Activated naive CD4-positive, alpha-beta T cell treated with anti-CD3 and anti-CD28 coated beads, Interleukin-2, amount 50 U/mL, for 16 hours (primary cell): Measurements from ENCODE around the gene WDFY4.

Experiments used
- DNase-seq: peaks from one replicate; pipeline ENCODE4 v3.0.0-alpha.2; 2020

Gene WDFY4

DNA sequence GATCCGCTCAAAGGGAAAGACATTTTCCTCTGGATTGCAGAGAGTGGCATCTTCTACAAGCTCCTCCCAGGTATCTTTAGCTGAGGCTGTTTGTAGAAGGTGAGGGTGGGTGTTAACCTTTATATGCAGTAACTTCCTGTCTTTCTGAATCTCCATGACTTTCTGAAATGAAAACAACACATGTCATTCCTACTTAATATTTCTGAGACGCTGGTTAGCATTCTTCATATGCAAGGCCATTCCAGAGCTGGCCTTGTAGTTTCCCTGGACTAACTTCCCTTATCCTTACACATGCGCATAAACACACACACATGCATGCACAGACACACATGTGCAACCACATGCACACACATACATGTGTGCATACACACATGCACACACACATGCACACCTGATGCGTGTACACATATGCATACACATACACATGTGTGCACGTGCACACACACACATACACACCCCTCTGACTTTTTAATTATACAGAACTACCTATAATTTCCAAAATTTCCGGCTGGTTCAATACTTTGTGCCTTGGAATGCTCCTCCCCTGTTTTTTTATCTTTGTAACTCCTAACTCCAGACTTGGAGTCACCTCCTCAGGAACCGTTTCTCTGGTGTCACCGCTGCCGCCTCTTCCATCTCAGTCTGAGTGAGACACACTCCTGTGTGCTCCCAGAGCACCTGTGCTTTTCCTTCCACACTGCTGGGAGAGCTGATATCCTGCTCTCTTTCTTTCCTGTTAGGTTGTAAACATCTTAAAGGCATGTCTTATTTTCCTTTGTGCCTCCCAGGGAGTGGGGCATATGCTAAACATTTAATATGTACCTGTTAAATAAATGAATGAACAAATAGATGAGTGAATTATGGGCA, 199.7 kb downstream of the WDFY4 start:
- no peak for DNase-seq

DNA sequence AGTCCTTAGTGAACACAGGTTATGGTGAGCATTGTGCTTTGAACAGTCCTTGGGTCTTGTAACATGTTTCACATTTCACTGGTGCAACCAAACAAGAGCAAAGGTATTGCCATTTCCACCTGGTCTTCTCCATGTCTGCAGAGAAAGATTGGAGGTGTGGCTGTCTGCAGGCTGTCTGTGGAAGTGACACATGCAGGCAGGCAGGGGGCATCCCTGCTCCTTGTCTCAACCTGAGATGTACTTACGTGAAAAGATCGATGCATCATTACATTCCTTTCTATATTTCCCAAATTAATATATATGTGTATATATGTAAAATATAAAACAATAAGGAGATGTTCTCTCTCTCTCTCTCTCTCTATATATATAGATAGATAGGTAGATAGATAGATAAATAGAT, 200.7 kb downstream of the WDFY4 start:
- DNase-seq, result no peak

GRCh38 chr10:48887982-48888381, 203.3 kb downstream of the WDFY4 start:
- DNase-seq, result no peak

DNA sequence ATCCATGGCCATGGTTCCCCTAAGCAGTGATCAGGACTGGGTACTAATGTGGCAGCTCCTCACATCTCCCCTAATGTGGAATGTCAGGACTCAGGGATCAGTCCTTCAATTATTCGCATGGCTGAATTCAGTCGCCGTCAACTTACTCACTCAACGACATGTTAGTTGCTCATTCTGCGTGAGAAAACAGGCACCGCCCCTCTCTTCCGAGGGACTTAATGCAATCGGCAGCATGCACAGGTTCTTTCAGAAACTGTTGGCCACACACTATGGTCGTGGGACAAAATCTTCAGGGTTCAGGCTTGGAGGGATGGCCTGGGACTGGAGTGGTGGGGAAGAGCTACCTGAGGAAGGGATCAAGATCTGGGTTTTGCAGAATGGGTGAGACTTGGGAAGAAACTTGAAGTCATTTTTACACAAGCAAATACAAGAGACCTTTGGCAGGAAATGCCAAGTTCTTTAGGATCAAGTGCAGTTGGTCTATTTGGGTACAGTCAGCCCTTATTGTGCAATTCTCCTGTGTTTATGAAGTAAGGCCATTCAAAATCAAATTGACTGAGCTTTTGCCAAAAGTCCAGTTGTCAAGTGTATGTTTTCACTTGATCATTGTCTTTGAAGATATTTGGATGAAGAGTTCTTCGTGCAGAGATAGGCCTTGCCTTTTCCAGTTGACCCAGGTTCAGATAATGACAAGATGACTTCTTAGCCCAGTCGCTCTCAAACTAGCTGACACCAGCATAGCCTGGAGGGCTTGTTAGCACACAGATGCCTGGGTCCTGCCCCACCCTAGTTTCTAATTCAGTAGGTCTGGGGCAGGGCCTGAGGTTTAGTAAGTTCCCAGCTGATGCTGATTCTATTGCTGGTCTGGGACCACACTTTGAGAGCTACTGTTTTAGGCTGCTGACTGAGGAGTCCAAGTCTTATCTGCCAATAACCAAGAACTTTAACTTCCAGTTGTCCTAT, 206.5 kb downstream of the WDFY4 start:
- DNase-seq, result no peak

DNA sequence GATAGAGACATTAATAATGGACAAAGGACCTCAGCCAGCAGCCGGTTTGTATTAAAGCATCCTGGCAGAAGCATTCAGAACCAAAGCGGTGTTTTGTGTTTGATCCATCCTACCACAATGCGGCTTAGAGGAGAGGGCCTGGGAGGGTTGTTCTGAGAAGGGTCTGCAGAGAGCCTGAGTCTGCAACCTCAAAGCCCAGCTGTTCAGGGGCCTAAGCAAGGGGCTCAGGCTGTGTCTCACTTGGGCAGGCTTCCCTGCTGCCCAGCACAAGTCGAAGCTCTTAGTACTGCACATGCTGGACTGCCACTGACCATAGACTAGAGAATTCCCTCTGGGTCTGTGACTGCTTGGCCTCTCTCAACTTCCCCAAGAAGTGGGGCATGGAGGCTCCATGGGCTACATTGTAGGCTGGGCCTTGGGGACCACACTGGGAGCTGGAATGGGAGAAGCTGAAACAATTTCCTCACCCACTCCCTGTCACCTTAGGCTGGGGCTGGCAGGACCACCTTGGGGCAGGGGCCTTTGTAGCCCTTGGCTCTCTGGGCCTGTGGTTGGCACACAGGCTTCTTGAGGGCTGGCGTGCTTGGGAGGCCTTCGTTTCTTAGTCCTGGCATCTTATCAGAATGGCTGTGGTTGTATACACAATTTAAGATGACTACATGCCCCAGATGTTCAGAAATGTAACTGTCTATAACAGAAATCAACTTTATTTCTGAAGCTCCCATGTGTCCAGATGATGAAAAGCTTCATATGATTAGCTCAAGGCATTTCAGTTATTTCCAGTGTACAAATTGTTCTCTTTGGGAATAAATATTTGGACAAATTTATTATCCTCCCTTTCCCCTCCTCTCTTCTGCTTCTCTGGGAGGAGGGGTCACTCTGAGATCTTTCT, 210.5 kb downstream of the WDFY4 start:
- no peak for DNase-seq

GRCh38 chr10:48895803-48896195, 211.1 kb downstream of the WDFY4 start:
- no peak for DNase-seq

DNA sequence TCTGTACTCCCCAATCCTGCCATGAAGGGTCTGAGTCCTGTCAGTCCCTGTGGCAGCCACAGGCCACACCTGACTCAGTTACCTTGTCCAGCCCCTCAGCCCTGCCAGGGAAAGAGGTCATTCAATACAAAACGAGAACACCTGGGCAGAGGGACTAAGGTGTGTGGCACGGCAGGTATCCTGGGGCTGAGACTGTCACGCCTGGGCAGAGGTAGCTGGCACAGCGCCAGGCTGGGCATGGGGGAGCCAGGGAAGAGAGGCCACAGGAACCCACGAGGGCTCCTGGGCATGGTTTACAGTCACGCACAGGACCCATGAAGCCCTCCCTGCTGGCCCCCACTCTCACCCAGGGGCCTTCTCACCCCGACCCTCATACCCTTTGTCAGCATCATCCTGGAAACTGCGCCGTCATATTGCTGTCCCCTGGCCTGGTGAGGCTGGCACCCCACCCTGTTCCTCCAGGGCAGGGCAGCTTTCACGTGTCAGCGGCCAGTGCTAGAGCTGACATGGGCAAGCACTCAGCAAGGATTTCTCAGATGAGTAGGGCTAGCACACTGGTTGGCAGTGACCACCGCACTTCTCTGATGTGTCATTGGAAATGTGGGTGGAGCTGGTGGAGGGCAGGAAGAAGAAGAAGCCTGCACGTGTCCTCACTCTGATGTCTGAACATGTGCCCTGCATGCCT, 212.2 kb downstream of the WDFY4 start:
- no peak for DNase-seq

- DNase-seq, result no peak
Measured at GRCh38 chr10:48897441-48897790, 212.7 kb downstream of the WDFY4 start.

- DNase-seq, result no peak
Measured at GRCh38 chr10:48898426-48898825, 213.8 kb downstream of the WDFY4 start.

GRCh38 chr10:48899781-48900180, 215.1 kb downstream of the WDFY4 start:
- no peak for DNase-seq

DNA sequence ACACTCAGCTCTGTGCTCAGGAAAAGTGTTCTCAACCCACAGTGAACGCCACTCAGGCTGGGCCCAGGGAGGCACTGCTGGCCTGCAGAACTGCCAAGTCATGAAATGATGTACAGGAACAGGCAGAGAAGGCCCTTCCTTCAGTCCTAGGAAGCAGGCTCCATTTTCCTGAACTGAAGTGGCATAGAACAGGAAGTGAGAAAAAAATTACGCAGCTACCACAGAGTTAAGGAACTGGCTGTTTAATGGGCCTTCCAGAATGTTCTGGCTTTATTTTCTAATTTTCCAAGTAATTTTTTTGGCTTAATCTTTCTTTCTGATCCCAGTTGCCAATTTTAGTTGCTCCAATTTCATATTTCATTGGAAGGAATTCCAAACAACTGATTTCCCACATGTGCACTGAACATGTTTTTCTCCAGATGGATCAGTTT, 215.7 kb downstream of the WDFY4 start:
- no peak for DNase-seq

- no peak for DNase-seq
Measured at GRCh38 chr10:48901319-48901718, 216.6 kb downstream of the WDFY4 start.

DNA sequence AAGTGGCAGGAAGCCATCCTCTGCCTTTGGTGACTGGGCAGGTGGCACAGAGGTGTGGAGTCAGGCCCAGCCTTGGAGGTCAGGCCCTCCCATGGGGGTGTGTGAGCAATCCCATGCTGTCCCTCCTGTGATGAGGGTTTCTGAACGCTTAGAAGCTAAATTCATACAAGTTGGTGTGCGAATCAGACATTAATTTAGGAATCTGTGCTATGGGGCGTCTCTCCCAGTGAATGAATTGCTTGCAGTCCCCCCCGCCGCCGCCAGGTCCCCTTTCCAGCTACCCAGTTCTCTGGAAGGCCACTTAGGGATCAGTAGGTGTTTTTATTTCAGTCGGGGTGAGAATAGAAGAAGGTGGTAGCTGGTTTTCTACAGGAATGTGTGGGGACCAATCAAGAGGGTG, 217.4 kb downstream of the WDFY4 start:
- no peak for DNase-seq

DNA sequence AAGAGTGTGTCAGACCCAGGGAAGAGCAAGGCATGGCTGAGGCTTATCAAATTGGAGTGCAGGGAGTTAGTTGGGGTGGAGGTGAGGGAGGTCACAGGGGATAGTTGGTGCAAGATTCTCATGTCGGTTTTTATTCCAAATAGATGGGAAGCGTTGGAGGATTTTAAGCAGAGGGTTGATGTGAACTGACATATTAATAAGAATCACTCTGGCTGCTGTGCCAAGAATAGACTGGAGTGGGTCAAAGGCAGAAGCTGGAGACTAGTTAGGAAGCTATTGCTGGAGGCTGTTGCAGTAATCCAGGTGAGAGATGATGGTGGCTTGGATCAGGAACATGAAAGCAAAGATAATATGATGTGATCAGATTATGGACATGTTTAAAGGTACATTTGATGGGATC, 218.5 kb downstream of the WDFY4 start:
- DNase-seq, result no peak

DNA sequence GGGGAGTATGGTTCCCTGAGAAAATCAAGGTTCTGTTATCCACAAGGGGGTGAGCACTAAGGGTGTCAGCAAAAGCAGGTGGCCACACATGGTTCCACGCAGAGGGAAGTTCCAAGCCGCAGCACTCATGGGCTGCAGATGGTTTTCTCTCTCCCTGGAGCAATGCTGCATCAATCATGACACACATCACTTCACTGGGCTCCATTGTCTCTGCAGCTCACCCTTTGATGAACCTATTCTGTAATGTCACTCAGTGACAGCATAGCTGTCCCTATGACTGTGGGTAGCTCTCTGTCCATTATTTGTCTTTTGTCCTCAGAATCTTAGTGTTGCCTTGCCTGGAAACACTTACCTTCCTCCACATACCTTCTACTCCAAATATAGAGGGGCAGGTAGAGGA, 220.2 kb downstream of the WDFY4 start:
- no peak for DNase-seq

DNA sequence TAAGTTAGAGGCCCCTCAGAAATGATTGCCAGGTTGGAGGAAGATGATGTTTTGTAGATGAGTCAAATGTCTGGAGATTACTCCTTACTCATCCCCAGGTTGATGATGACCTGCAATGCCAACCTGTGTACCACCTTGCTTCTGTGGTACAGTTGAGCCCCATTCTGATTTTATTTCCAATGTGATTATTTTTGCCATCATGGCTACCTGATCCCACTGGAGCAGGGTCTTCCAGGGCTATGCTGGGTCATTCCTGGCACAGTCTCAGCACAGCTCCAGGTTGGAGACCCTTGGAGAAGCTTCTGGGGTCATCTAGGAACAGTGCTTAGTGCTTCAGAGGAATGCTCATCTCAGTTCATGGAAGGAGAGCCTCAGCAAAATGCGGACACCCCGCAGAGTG, 220.6 kb downstream of the WDFY4 start:
- no peak for DNase-seq

DNA sequence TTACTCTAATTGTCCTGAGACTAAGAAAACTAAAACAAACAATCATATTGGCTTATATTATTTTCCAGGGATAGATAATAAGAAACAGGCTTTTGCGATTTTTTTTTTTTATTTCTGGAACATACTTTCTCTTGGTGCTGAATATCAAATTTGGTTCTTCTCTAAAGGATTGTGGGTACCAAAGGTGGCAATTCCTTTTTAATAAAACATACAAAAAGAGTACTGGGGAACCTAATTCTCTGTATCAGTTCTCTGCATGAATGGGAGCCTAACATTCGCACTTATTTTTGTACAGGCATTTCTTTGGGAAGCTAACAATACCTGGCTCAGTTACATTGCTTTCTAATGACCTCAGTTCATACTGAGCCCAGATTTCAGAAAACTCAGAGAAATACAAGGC, 222.2 kb downstream of the WDFY4 start:
- DNase-seq, result no peak

GRCh38 chr10:48907730-48908129, 223.1 kb downstream of the WDFY4 start:
- DNase-seq, result no peak

GRCh38 chr10:48910548-48910947, 225.9 kb downstream of the WDFY4 start:
- DNase-seq, result no peak

GRCh38 chr10:48913674-48914073, 229.0 kb downstream of the WDFY4 start:
- DNase-seq, result no peak

GRCh38 chr10:48923748-48924147, 239.1 kb downstream of the WDFY4 start:
- no peak for DNase-seq

GRCh38 chr10:48924988-48925387, 240.3 kb downstream of the WDFY4 start:
- no peak for DNase-seq
